ENCODE measurements around the gene ZNF888. TPM values are rescaled to one million over a fixed set of nuclear protein-coding genes. Genes with fewer than 3 reads are reported as not detected.
A peak's percentile ranks its signal among the peaks of the same experiment; 100 is the strongest.
"Not testable (repeated sequence)": the region's sequence is repeated elsewhere in the genome, so short reads cannot be mapped to it uniquely, and the experiment has no call there.

Gene ZNF888
- total RNA-seq, 6 donors from 2014 or later = 3.2 to 13.6 (median 6.9) TPM

GRCh38 chr19:52857378-52858191 lies 65.6 kb downstream of the ZNF888 start, which contains the start of gene ZNF468:
ZNF468 (minus strand) TSS chr19:52857619; CDS start chr19:52854272, 3,347 bp downstream.
- not testable (repeated sequence) for H3K9me3 ChIP-seq, H3K27me3 ChIP-seq
- peak; percentile 67 to 92 for DNase-seq
- 6% methylated on average over 15 to 42 of the region's 43 CpGs for WGBS, 2 donors
- H3K27ac ChIP-seq = peak within 1 kb of the TSS; percentile 62 to 67 (median 65)
- H3K4me1 ChIP-seq = peaks cover 2 to 11% (median 8%) of the 10 kb centered on the region in 4 donors
- peak within 1 kb of the TSS; percentile 66 to 80 (median 71) for H3K4me3 ChIP-seq
- peaks cover 7 to 15% (median 12%) of the 10 kb centered on the region in 4 donors for H3K36me3 ChIP-seq
- TF ChIP-seq POLR2AphosphoS5 (IDR thresholded peaks at IDR 0.05) (peak; percentile 32 to 75), POLR2A (IDR thresholded peaks at IDR 0.05) (peak in 3 of 4 donors; percentile 50 to 74 (median 73)), CTCF (IDR thresholded peaks at IDR 0.05) (peak in 2 of 6 experiments; percentile 22 to 54)
- peak; percentile 99 for ATAC-seq (ENCODE audit: low FRiP score in 2 of 2)

GRCh38 chr19:52856540-52857377 lies 66.5 kb downstream of the ZNF888 start:
- Histone ChIP-seq H3K4me3 (peak overlapping the region; percentile 66 to 80 (median 71)), H3K4me1 (peaks cover 2 to 11% (median 8%) of the 10 kb centered on the region in 4 donors), H3K36me3 (peaks cover 7 to 21% (median 15%) of the 10 kb centered on the region in 4 donors), H3K27ac (peak overlapping the region; percentile 62 to 67 (median 65))
- not testable (repeated sequence) for H3K27me3 ChIP-seq, H3K9me3 ChIP-seq
- WGBS, 2 donors = 5% methylated on average over 30 to 31 of the region's 31 CpGs
- DNase-seq = peak in 1 of 2 donors; percentile 37
- ATAC-seq (ENCODE audit: low FRiP score in 2 of 2) = peak; percentile 39 to 69

Small RNA genes lying within 50 kb of the gene (small RNA-seq; reads per million reads assigned to genes)
- gene ZNF320 = 0 to 0.33 (median 0) reads per million in 4 donors

Other genes starting within 250 kb of the ZNF888 start
- gene ZNF611, start 188.4 kb downstream of the ZNF888 start, total RNA-seq = 10 to 100 TPM in 5 of 6 donors, 1 to 10 TPM in 1; 9.0 to 44.0 (median 20.1) TPM
- 10 to 100 TPM in 5 of 6 donors, 1 to 10 TPM in 1; 9.4 to 68.1 (median 11.1) TPM for gene ZNF600, start 136.6 kb downstream of the ZNF888 start, total RNA-seq
- 10 to 100 TPM in 5 of 6 donors, 1 to 10 TPM in 1; 9.3 to 21.1 (median 12.8) TPM for gene ZNF28, start 101.8 kb downstream of the ZNF888 start, total RNA-seq
- gene ZNF468, start 65.8 kb downstream of the ZNF888 start, total RNA-seq = 10 to 100 TPM in 5 of 6 donors, 1 to 10 TPM in 1; 7.3 to 37.7 (median 19.6) TPM
- gene ZNF320, start 25.8 kb downstream of the ZNF888 start, total RNA-seq = 10 to 100 TPM in 3 of 6 donors, 1 to 10 TPM in 3; 3.6 to 41.9 (median 10.1) TPM
- gene ZNF816, start 39.5 kb upstream of the ZNF888 start, total RNA-seq = 10 to 100 TPM in 2 of 6 donors, 1 to 10 TPM in 4; 6.7 to 14.6 (median 8.8) TPM
- not detected for gene ERVV-1, start 90.5 kb upstream of the ZNF888 start, total RNA-seq
- gene ERVV-2, start 121.3 kb upstream of the ZNF888 start, total RNA-seq = not detected
- 100 to 1,000 TPM in 1 of 6 donors, 10 to 100 TPM in 5; 25.0 to 150 (median 48.5) TPM for gene ZNF160, start 180.0 kb upstream of the ZNF888 start, total RNA-seq
- gene ZNF415, start 209.5 kb upstream of the ZNF888 start, total RNA-seq = 1 to 10 TPM; 2.4 to 7.9 (median 4.3) TPM
- gene ZNF347, start 235.6 kb upstream of the ZNF888 start, total RNA-seq = 10 to 100 TPM in 4 of 6 donors, 1 to 10 TPM in 2; 5.3 to 21.0 (median 10.3) TPM